H1 (cell line): ENCODE measurements around the gene ALDH5A1.

Experiments
- CBX8 ChIP-seq: fragments of 300-800, 300-1000 bp; sonication (generic); IDR thresholded peaks from 2 replicates; pipeline ENCODE4 v1.7.1; 2016; ENCODE audit warnings: low read depth, low read length, borderline replicate concordance
- EZH2 ChIP-seq: fragments of 200-600 bp; sonication (generic); IDR thresholded peaks from 2 replicates; pipeline ENCODE4 v1.7.1; 2012; ENCODE audit warnings: low read depth, mild to moderate bottlenecking, moderate library complexity, low read length, inconsistent platforms; ENCODE audit not compliant: severe bottlenecking
- FOSL1 ChIP-seq: IDR thresholded peaks from 2 replicates; pipeline ENCODE4 v1.6.1; 2011; ENCODE audit warnings: mild to moderate bottlenecking, low read depth, low read length, moderate library complexity; ENCODE audit not compliant: insufficient read depth
- HDAC6 ChIP-seq: IDR thresholded peaks from one replicate; pipeline ENCODE4 v1.7.1; 2012; ENCODE audit warnings: low read depth, mild to moderate bottlenecking, inconsistent platforms, low read length, moderate library complexity
- KDM1A ChIP-seq: fragments of 200-600, 300-600 bp; sonication (generic); IDR thresholded peaks from 2 replicates; pipeline ENCODE4 v1.7.1; 2016; ENCODE audit warnings: mild to moderate bottlenecking, low read length, borderline replicate concordance
- TF ChIP-seq, protein P1 (sequence below): fragments of 300-600 bp; sonication (generic); IDR thresholded peaks from 2 replicates; pipeline ENCODE4 v1.7.1; 2012; ENCODE audit warnings: low read length, moderate library complexity, mild to moderate bottlenecking, inconsistent platforms; ENCODE audit not compliant: insufficient replicate concordance

GRCh38 chr6:24569811-24570210 is 75.0 kb downstream of the ALDH5A1 start:
- TF ChIP-seq EZH2 (no peak), FOSL1 (no peak), CBX8 (no peak), KDM1A (no peak), HDAC6 (no peak)
- TF ChIP-seq, protein P1, sequence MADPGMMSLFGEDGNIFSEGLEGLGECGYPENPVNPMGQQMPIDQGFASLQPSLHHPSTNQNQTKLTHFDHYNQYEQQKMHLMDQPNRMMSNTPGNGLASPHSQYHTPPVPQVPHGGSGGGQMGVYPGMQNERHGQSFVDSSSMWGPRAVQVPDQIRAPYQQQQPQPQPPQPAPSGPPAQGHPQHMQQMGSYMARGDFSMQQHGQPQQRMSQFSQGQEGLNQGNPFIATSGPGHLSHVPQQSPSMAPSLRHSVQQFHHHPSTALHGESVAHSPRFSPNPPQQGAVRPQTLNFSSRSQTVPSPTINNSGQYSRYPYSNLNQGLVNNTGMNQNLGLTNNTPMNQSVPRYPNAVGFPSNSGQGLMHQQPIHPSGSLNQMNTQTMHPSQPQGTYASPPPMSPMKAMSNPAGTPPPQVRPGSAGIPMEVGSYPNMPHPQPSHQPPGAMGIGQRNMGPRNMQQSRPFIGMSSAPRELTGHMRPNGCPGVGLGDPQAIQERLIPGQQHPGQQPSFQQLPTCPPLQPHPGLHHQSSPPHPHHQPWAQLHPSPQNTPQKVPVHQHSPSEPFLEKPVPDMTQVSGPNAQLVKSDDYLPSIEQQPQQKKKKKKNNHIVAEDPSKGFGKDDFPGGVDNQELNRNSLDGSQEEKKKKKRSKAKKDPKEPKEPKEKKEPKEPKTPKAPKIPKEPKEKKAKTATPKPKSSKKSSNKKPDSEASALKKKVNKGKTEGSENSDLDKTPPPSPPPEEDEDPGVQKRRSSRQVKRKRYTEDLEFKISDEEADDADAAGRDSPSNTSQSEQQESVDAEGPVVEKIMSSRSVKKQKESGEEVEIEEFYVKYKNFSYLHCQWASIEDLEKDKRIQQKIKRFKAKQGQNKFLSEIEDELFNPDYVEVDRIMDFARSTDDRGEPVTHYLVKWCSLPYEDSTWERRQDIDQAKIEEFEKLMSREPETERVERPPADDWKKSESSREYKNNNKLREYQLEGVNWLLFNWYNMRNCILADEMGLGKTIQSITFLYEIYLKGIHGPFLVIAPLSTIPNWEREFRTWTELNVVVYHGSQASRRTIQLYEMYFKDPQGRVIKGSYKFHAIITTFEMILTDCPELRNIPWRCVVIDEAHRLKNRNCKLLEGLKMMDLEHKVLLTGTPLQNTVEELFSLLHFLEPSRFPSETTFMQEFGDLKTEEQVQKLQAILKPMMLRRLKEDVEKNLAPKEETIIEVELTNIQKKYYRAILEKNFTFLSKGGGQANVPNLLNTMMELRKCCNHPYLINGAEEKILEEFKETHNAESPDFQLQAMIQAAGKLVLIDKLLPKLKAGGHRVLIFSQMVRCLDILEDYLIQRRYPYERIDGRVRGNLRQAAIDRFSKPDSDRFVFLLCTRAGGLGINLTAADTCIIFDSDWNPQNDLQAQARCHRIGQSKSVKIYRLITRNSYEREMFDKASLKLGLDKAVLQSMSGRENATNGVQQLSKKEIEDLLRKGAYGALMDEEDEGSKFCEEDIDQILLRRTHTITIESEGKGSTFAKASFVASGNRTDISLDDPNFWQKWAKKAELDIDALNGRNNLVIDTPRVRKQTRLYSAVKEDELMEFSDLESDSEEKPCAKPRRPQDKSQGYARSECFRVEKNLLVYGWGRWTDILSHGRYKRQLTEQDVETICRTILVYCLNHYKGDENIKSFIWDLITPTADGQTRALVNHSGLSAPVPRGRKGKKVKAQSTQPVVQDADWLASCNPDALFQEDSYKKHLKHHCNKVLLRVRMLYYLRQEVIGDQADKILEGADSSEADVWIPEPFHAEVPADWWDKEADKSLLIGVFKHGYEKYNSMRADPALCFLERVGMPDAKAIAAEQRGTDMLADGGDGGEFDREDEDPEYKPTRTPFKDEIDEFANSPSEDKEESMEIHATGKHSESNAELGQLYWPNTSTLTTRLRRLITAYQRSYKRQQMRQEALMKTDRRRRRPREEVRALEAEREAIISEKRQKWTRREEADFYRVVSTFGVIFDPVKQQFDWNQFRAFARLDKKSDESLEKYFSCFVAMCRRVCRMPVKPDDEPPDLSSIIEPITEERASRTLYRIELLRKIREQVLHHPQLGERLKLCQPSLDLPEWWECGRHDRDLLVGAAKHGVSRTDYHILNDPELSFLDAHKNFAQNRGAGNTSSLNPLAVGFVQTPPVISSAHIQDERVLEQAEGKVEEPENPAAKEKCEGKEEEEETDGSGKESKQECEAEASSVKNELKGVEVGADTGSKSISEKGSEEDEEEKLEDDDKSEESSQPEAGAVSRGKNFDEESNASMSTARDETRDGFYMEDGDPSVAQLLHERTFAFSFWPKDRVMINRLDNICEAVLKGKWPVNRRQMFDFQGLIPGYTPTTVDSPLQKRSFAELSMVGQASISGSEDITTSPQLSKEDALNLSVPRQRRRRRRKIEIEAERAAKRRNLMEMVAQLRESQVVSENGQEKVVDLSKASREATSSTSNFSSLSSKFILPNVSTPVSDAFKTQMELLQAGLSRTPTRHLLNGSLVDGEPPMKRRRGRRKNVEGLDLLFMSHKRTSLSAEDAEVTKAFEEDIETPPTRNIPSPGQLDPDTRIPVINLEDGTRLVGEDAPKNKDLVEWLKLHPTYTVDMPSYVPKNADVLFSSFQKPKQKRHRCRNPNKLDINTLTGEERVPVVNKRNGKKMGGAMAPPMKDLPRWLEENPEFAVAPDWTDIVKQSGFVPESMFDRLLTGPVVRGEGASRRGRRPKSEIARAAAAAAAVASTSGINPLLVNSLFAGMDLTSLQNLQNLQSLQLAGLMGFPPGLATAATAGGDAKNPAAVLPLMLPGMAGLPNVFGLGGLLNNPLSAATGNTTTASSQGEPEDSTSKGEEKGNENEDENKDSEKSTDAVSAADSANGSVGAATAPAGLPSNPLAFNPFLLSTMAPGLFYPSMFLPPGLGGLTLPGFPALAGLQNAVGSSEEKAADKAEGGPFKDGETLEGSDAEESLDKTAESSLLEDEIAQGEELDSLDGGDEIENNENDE = no peak
